Keratinocyte (primary cell): Measurements from ENCODE around the gene ESRP2. TPM values are rescaled to one million over a fixed set of nuclear protein-coding genes. Genes with fewer than 3 reads are reported as not detected.

Experiments
- DNase-seq: peaks from one replicate; pipeline ENCODE4 v3.0.0-alpha.2; 2011; ENCODE audit warnings: low read depth, missing footprints, low spot score
- FAIRE-seq: peaks from 2 replicates; lab custom pipeline; 2011; peaks lifted over from hg19 to GRCh38; lab: Jason Lieb, UNC
- H2AFZ ChIP-seq: 2 replicates; pipeline ENCODE4 v1.6.0; 2012; ENCODE audit warnings: low read length, control low read depth, inconsistent platforms; ENCODE audit not compliant: control insufficient read depth
- H3K27ac ChIP-seq: 2 replicates; pipeline ENCODE4 v1.5.1; 2011; ENCODE audit warnings: low read length; ENCODE audit not compliant: control insufficient read depth, insufficient read depth
- H3K27me3 ChIP-seq: 3 replicates; pipeline ENCODE4 v1.6.0; 2011; ENCODE audit warnings: low read length; ENCODE audit not compliant: control insufficient read depth, insufficient read depth; ENCODE audit errors: extremely low read depth
- H3K36me3 ChIP-seq, 2 experiments: 2 replicates in 1 of 2; 3 replicates in 1 of 2; pipeline ENCODE4 v1.5.1; 2011; ENCODE audit warnings: low read length in 2 of 2, mild to moderate bottlenecking in 1 of 2; ENCODE audit not compliant: control insufficient read depth in 2 of 2, insufficient read depth in 2 of 2; ENCODE audit errors: extremely low read depth in 1 of 2
- H3K4me1 ChIP-seq: 3 replicates; pipeline ENCODE4 v1.5.1; 2011; ENCODE audit warnings: low read length; ENCODE audit not compliant: control insufficient read depth, insufficient read depth; ENCODE audit errors: extremely low read depth
- H3K4me2 ChIP-seq: 3 replicates; pipeline ENCODE4 v1.6.0; 2011; ENCODE audit warnings: low read depth, low read length; ENCODE audit not compliant: control insufficient read depth, insufficient read depth; ENCODE audit errors: extremely low read depth
- H3K4me3 ChIP-seq, 3 experiments: fragments of 200-600 bp in 1 of 3; sonication (generic) in 1 of 3; 2 replicates in 2 of 3; 3 replicates in 1 of 3; pipeline ENCODE4 v1.5.1; 2011 to 2016; ENCODE audit warnings: low read length in 3 of 3, mild to moderate bottlenecking in 3 of 3, control low read depth in 2 of 3, inconsistent platforms in 1 of 3, low read depth in 1 of 3, mixed read lengths in 1 of 3, mixed run types in 1 of 3, moderate library complexity in 1 of 3; ENCODE audit not compliant: control insufficient read depth in 2 of 3, insufficient read depth in 2 of 3; ENCODE audit errors: extremely low read depth in 1 of 3
- H3K79me2 ChIP-seq: 2 replicates; pipeline ENCODE4 v1.6.0; 2012; ENCODE audit warnings: low read length; ENCODE audit not compliant: control insufficient read depth, insufficient read depth
- H3K9ac ChIP-seq: 3 replicates; pipeline ENCODE4 v1.6.0; 2011; ENCODE audit warnings: low read length; ENCODE audit not compliant: control insufficient read depth, insufficient read depth; ENCODE audit errors: extremely low read depth
- H3K9me1 ChIP-seq: 3 replicates; pipeline ENCODE4 v1.6.0; 2011; ENCODE audit warnings: low read length; ENCODE audit not compliant: control insufficient read depth, insufficient read depth; ENCODE audit errors: extremely low read depth
- H3K9me3 ChIP-seq: 2 replicates; pipeline ENCODE4 v1.5.1; 2012; ENCODE audit warnings: low read depth, low read length; ENCODE audit not compliant: control insufficient read depth
- H4K20me1 ChIP-seq: 3 replicates; pipeline ENCODE4 v1.6.0; 2011; ENCODE audit warnings: low read length; ENCODE audit not compliant: control insufficient read depth, insufficient read depth; ENCODE audit errors: extremely low read depth
- CTCF ChIP-seq, 3 experiments: IDR thresholded peaks in 1 of 3; conservative IDR thresholded peaks in 1 of 3; optimal IDR thresholded peaks in 1 of 3; 2 replicates in 2 of 3; 3 replicates in 1 of 3; pipeline versions ENCODE3 to v1.5.1; 2011; ENCODE audit warnings: low read length in 3 of 3, mild to moderate bottlenecking in 3 of 3, moderate library complexity in 2 of 3, control low read depth in 1 of 3, inconsistent platforms in 1 of 3; ENCODE audit not compliant: insufficient read depth in 2 of 3; ENCODE audit errors: extremely low read depth in 1 of 3
- EZH2 ChIP-seq: IDR thresholded peaks from one replicate; pipeline ENCODE4 v1.6.1; 2012; ENCODE audit warnings: inconsistent platforms, mild to moderate bottlenecking, low read length, moderate library complexity
- dilution Hi-C: fragments of 300-500 bp; cut with MboI; formaldehyde crosslinking; loops from one replicate; pipeline ENCODE4 v1.7.0; 2020; ENCODE audit warnings: low sequenced_read_pairs; ENCODE audit not compliant: extremely low pct_ligation_motif_present
- polyA plus RNA-seq, 5 experiments: library from polyadenylated mRNA; depleted of rRNA in 3 of 5; stranded (reverse) in 3 of 5; stranded (forward) in 1 of 5; unstranded in 1 of 5; fragments of >200 nt; gene quantifications; 1 replicate in 1 of 5; 2 replicates in 3 of 5; 3 replicates in 1 of 5; pipeline versions ENCODE4 v1.2.1 to v1.2.3, GENCODE V29; 2011 to 2012; ENCODE audit warnings: missing spikeins in 2 of 5, low read depth in 1 of 5, low replicate concordance in 1 of 5
- small RNA-seq, 3 experiments: library from RNA; depleted of rRNA; stranded (forward); fragments of <200 nt; gene quantifications; one replicate each; pipeline ENCODE3, GENCODE V24; 2012; ENCODE audit warnings: low read depth in 3 of 3, low replicate concordance in 1 of 3; ENCODE audit not compliant: insufficient read length in 3 of 3

ESRP2 gene
- polyA plus RNA-seq, 1 donor (not counting 4 experiments of a cell fraction or from before 2014, with no cell fraction given): 39.2 TPM

DNA sequence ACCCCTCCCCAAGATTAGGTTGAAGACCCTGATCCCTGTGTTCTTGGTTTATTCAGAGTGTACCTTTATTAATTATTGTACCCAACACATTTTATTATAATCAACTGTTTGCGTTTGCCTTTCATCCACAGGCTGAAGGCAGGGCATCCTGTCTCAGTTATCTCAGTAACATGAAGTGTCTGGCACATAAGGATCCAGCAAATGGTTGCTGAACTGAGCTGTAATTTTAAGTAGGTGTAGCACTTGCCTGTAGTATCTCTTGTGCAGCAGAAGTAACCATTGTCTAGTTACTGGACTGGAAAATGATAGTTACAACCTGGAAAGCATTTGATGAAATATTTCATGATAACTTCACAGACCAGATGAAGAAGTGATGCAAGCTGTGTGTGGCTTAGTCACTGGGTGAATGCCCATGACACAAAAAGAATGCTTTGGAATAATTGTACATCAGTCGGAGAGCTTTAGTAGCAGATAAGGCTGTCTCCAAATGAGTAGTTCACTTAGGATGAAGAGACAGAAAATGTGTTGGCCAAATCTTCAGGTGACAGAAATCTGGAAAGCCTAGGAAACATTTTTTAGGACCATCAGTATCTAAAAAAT, 56.6 kb downstream of the ESRP2 start:
- dilution Hi-C loops: no loop called here

More for the DNA sequence above, 56.6 kb downstream of the ESRP2 start:
- no peaks in the 10 kb centered on the region for H3K9me3 ChIP-seq
- H3K27ac ChIP-seq: no peak overlapping the region
- no peak overlapping the region for H3K9ac ChIP-seq
- H3K27me3 ChIP-seq: no peaks in the 10 kb centered on the region
- H3K9me1 ChIP-seq: no peaks in the 10 kb centered on the region
- DNase-seq (no peak), FAIRE-seq (no peak)
- no peak overlapping the region for H3K4me3 ChIP-seq
- no peak overlapping the region for H3K4me2 ChIP-seq
- no peaks in the 10 kb centered on the region for H3K4me1 ChIP-seq
- H3K36me3 ChIP-seq: peaks cover 6 to 11% of the 10 kb centered on the region in 2 experiments
- H3K79me2 ChIP-seq: no peaks in the 10 kb centered on the region
- no peak overlapping the region for H2AFZ ChIP-seq
- H4K20me1 ChIP-seq: no peaks in the 10 kb centered on the region
- no peak for TF ChIP-seq CTCF (optimal IDR thresholded peaks at IDR 0.05 in 1 of 3, IDR thresholded peaks at IDR 0.05 in 1 of 3, conservative IDR thresholded peaks at IDR 0.05 in 1 of 3; ENCODE audit: extremely low read depth in 1 of 3, insufficient read depth in 2 of 3, low read length in 3 of 3)
- no peak for TF ChIP-seq EZH2

Small RNAs within 50 kb of the gene (small RNA-seq; reads per million reads assigned to genes)
- gene RF00554 (0 reads per million in 3 experiments), gene RNU6-1262P (0 reads per million in 3 experiments)

Other genes starting within 250 kb of the ESRP2 start
- gene DPEP2, start 236.6 kb downstream of the ESRP2 start, polyA plus RNA-seq: 0.04 to 0.12 TPM in 2 of 3 replicates, not detected in the other
- gene DPEP2NB, start 220.2 kb downstream of the ESRP2 start, polyA plus RNA-seq: 0.05 TPM in 1 of 3 replicates, not detected in the others
- gene DDX28, start 212.9 kb downstream of the ESRP2 start, polyA plus RNA-seq: 12.8 to 15.7 TPM (median 14.2 TPM) in 3 replicates
- gene DUS2, start 212.8 kb downstream of the ESRP2 start, polyA plus RNA-seq: 17.8 to 30.7 TPM (median 22.9 TPM) in 3 replicates
- gene NFATC3, start 150.8 kb downstream of the ESRP2 start, polyA plus RNA-seq: 9.5 to 11.5 TPM (median 10.9 TPM) in 3 replicates
- 9.2 to 16.6 TPM (median 12.1 TPM) in 3 replicates for gene PLA2G15, start 9.2 kb upstream of the ESRP2 start, polyA plus RNA-seq
- gene SLC7A6, start 28.4 kb upstream of the ESRP2 start, polyA plus RNA-seq: 35.0 to 45.9 TPM (median 43.4 TPM) in 3 replicates
- gene SLC7A6OS, start 74.8 kb upstream of the ESRP2 start, polyA plus RNA-seq: 9.5 to 12.6 TPM (median 9.8 TPM) in 3 replicates
- gene PRMT7, start 74.9 kb upstream of the ESRP2 start, polyA plus RNA-seq: 25.8 to 30.2 TPM (median 27.4 TPM) in 3 replicates
- 0.05 to 0.34 TPM (median 0.14 TPM) in 3 replicates for gene SMPD3, start 212.4 kb upstream of the ESRP2 start, polyA plus RNA-seq